ENCODE measurements around the gene COL4A6.

DNA sequence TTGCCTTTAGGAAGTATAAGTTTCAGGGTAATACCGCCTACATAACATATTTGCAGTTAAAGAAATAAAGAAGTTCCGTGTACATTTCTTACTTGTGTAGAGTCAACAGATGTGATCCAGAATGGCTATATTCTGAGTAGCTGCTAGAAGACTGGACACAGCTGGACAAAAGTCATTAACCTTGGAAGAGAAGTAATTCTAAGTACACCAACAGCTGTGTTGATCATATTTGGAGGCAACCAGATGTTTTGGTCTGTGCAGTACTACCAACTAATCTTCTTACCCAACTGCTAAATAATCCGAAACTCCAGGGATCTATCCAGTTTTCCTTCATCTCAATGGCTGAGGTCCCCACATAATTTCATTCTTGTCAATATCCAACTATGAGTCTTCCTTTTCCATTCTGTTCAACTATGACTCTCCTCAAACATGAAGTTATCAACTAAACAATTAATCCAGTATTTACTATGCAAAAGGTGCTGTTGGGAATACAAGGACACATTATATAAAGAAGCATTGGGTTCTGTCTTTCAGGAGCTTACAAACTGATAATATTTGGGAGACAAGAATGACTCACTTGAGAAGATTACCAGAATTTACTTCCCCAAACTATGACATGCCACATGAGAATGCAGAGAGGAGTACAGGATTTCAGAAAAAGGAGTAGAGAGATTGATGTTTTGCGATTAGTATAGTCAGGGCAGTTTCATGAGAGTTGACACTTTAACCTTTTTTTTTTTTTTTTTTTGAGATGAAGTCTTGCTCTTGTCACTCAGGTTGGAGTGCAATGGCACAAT is 78.2 kb downstream of the COL4A6 start:
- TF ChIP-seq, protein P1, sequence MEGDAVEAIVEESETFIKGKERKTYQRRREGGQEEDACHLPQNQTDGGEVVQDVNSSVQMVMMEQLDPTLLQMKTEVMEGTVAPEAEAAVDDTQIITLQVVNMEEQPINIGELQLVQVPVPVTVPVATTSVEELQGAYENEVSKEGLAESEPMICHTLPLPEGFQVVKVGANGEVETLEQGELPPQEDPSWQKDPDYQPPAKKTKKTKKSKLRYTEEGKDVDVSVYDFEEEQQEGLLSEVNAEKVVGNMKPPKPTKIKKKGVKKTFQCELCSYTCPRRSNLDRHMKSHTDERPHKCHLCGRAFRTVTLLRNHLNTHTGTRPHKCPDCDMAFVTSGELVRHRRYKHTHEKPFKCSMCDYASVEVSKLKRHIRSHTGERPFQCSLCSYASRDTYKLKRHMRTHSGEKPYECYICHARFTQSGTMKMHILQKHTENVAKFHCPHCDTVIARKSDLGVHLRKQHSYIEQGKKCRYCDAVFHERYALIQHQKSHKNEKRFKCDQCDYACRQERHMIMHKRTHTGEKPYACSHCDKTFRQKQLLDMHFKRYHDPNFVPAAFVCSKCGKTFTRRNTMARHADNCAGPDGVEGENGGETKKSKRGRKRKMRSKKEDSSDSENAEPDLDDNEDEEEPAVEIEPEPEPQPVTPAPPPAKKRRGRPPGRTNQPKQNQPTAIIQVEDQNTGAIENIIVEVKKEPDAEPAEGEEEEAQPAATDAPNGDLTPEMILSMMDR (IDR thresholded peaks at IDR 0.05; ENCODE audit: poor library complexity) = no peak
- no peak for TF ChIP-seq EZH2 (IDR thresholded peaks at IDR 0.05; ENCODE audit: borderline replicate concordance)

Measured in hepatocyte (in vitro differentiated cells).